NCI-H2171 treated with DMSO at 0.1 percent for 48 hours (cell line): ENCODE measurements around the gene COG3.

Source experiments
- DNase-seq: peaks from one replicate; lab custom pipeline; 2025; lab: John Stamatoyannopoulos, UW

COG3 gene

DNA sequence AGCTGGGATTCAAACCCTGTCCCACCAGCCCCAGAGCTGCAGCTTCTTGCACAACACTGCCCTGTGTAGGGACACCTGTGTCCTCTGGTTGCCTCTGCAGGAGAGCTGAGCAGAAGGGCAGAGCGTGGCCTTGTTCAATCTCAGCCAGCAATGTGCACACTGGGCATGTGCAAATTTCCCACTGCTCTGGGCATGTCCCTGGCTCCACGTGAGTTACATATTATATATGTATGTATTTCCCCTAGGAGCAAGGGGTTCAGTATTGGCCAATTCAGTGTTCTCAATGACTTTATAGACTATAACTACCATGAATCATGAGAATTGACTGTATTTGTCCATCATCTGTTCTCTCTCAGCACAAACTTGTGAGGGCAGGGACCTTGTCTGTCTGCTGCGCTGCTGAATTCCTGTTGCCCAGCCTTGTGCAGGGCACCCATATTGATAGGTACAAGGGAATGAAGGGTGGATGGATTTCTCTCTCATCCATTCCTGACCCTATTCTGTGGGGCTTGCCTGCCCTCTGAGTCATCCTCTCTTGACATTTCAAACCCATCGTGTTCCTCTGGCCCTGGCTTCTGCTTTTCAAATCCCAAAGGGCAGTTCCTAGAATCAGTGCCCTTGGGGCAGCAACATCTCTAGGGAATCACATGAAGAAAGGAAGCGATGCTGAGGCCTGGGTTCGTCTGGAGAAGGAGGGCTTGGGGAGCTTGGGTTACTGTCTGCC, 81.1 kb downstream of the COG3 start:
- DNase-seq = no peak

DNA sequence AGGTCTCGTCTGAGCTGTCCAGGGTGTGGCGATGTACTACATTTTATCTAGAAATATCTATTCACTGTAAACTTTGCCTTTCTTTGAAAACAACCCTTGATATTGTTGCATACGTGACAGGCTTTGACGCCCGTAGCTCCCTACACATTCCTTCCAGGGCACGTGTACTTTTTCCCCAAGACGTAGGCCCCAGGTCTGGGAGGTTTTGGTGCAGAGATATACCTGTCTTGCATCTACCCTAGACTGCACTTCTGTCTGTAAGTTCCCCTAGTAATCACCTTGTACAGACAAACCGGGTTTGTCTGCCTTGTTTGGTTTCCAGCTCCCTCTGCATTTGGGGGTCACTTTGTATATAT, 81.6 kb downstream of the COG3 start:
- no peak for DNase-seq

DNA sequence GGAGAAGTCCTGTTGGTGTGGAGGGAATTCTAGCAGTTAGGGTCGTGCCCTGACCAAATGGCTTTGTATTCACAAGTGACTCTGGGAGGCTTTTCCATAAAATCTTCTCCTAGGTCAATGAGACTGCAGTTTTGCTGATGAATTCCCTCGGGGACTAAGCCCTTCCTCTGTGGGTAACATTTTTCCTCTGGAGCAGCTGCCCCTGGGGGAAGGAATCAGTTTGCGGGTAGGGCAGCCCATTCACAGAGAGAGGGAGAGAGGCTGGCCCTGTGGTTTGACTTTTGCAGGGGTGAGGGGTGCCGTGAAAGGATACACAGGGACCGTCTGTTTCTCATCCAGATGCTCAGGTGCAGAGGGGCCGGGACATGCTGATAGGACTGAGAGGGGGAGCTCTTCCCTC, 83.5 kb downstream of the COG3 start:
- peak; percentile 17 for DNase-seq

DNA sequence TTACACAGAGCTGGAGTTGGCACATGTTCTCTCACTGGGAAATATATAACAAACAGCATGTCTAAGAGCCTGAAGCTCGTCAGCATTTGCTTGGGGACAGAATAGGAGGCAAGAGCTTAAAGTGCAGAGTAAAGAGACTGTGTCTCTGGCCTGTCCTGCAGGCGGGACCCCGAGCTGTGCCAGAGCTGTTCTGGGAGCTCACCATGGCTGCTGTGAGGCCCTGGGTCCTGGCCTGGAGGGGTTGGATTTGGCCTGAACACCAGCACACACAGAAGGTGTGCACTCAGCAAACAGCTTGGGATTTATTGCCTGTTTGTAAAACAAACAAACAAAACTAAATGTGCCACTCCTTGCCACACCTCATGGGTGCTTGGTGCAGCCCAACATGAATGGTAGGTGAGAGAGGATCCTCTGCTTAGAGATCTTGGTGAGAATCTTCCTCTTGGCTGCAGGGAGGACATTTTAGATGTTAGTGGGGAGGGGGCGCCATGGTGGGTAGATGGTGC, 89.9 kb downstream of the COG3 start:
- DNase-seq = no peak

DNA sequence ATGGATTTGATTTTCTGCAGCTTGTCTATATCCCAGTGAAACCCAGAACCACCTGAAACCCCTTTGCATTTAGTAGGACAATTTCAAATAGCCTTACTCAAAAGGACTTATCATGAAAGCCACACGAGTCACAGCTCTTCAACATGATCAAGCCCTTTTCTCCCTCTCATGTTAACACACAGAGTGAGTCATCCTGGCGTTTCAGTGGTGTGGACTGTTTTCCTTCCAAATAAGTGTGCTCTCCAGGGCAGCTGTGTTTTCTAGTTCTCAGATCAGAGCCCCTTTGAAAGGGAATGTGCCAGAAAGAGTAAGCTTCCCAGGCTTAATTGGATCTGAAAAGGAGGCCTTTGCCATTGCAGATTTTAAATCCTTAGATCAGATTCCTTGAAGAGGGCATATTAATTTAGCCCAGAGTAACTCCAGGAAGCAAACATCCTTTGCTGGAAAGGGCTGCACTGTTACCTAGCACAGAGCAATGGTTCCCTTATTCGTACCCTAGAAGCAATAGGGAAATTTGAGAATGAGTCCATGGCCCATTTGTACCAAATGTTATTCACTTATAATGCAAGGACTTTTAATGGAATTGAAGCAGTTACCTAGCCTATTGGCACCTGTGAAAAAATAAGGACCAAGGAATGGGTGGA, 99.5 kb downstream of the COG3 start:
- no peak for DNase-seq

DNA sequence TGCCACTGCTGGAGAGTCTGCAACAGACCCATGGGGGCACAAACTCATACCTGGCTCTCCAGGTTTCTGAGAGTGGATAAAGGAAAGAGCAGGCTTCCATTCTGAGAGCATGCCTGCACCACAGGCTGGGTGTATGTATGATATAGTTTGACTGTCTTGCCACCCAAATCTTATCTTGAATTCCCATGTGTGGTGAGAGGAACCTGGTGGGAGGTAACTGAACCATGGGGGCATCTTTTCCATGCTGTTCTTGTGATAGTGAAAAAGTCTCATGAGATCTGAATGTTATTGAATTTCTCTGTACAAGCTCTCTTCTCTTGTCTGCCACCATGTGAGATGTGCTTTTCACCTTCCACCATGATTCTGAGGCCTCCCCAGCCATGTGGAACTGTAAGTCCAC, 100.6 kb downstream of the COG3 start:
- no peak for DNase-seq

DNA sequence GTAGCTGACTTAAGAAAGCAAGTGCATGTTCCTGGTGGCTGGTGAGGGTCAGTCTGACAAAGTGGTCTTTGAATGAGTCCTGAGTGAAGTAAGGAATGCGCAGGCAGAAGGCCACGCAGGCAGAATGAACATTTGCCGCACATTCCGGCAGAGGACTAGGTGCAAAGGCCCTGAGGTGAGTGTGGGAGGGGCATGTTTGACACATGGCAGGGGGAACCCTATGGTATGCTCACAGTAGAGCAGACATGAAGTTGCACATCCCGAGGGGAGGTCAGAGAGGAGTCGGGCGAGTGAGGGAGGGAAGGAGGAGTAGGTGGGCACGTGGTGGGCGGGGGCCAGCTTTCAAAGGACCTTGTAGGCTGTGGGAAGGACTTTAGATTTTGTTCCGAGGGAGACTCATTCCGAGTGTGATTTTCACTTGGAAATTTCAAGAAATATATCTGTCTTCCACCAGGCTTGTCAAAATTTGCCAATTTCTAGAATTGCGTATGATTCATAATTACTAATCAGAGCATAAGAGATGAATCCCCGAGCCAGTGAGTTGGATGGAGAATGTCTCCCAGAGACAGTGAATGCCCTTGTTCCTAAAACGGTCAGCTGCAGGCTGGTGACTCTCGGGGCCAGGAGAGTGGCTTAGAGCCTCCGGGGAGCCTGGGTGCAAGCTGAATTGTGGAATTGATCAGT, 110.5 kb downstream of the COG3 start:
- no peak for DNase-seq

DNA sequence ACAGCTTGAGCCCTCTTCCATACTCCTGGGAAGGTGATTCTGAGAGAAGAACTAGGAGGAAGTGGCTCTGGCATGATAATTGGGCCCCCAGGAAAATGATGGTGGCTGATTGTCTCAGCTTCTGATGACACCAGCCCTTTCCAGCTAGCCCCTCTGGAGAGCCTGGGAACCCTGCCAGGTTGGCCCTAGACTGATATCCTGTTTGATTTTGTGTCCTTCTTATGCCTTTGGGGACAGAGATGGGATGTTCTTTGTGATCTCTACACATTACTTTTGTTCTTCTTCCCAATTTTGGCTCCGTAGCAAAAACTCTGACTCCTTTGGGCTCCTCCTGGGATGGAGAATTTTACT, 111.1 kb downstream of the COG3 start:
- DNase-seq = no peak

DNA sequence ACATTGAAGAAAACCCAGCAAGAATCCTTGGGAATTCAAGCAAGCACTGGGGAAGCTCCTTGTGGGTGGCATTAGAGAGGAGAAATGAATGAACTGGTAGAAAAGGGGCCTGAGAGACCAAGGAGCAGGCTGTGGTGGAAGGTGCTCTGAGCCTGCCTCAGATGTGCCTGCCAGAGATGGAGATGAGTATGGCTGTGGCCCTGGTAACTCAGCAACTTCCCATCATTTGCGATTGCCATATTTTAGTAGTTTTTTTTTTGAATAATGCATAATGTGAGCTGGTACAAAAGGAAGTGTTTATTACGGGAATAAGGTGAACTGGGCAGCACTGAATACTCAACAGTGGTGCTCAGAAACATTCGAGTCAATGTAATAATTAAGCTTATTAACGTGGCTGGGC, 111.7 kb downstream of the COG3 start:
- DNase-seq = no peak

DNA sequence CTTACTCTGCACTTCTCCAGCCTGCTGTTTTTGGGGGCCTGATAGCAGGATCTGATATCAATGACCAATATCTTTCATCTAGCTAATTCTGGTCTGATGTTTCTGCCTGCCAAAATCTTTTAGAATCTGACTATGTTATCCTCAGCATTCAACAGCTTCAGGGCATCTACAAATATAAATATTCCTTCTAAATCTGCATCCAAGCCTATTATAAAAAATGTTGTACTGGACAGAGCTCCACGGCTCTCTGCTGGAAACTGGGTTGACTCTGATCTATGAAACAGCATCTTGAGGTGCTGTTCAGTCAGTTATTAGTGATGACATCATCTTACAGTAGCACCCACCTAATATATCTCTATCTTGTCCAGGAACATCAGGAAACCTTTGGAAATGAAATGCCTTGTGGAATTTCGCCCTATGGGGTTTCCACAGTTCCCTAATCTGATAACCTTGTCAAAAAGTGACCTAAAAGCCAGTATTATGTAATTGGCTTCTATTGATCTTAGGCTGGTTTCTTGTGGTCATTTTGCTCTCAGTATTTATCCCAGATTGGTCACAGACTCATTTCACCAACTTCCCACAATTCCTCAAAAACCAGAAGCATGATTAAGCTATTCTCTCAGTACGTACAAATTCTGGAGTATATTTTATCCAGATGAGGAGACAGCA, 117.8 kb downstream of the COG3 start:
- DNase-seq = no peak

DNA sequence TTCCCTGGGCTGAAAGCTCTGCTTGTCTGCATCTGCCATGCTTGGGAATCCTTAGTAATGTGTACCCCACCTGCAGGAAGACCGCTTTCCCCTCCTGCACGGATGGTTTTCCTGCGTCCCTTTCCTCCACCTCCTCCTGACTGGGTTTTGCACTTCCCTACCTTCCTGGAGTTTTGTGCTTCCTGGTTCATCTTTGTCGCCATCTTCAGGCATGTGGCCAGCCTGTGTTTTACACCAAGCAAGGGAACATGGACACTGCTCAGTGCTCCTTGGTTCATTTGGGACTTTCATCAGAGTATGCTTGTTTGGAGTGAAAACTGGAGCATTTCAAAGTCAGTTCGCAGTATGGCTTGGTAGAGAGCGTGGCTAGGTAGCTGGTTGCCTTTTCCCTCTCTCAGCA, 120.1 kb downstream of the COG3 start:
- DNase-seq = peak; percentile 1
